WTC11 (cell line): ENCODE measurements around the gene KIF21A. TPM values are rescaled to one million over a fixed set of nuclear protein-coding genes. Genes with fewer than 3 reads are reported as not detected.

Experiments used
- ATAC-seq: fragments of 200-7000 bp; cut with Tn5 transposase; 2 replicates; pipeline ENCODE4 v1.10.0; 2021; ENCODE audit warnings: mild to moderate bottlenecking, moderate library complexity
- CTCF ChIA-PET: fragments of 300-600 bp; sonication (Branson Sonifier 250); formaldehyde crosslinking; loops from one replicate; lab custom pipeline; 2021; ENCODE audit warnings: antibody characterized with exemption; lab: Charles Lee
- POLR2A ChIA-PET: fragments of 350-600 bp; sonication (Branson Sonifier 250); formaldehyde crosslinking; loops from one replicate; lab custom pipeline; 2021; ENCODE audit warnings: antibody characterized with exemption; lab: Charles Lee
- DNase-seq: peaks from one replicate; pipeline ENCODE4 v3.0.0; 2021; ENCODE audit warnings: low spot score
- H3K27ac Mint-ChIP-seq: 2 replicates; pipeline ENCODE4 v1.8.0; 2021; ENCODE audit warnings: mixed read lengths
- H3K27me3 Mint-ChIP-seq: 2 replicates; pipeline ENCODE4 v1.8.0; 2021; ENCODE audit warnings: low read depth, mild to moderate bottlenecking, moderate library complexity, mixed read lengths
- H3K36me3 Mint-ChIP-seq: 2 replicates; pipeline ENCODE4 v1.8.0; 2021; ENCODE audit warnings: mixed read lengths
- H3K4me1 Mint-ChIP-seq: 2 replicates; pipeline ENCODE4 v1.8.0; 2022; ENCODE audit warnings: mixed read lengths
- H3K4me3 Mint-ChIP-seq: 2 replicates; pipeline ENCODE4 v1.8.0; 2021; ENCODE audit warnings: mild to moderate bottlenecking, moderate library complexity, mixed read lengths
- H3K9me3 Mint-ChIP-seq: 2 replicates; pipeline ENCODE4 v1.8.0; 2021; ENCODE audit warnings: mixed read lengths
- ATF1 ChIP-seq: sonication (generic); formaldehyde crosslinking; IDR thresholded peaks from 2 replicates; pipeline ENCODE4 v1.8.1; 2023; ENCODE audit warnings: mild to moderate bottlenecking, moderate library complexity, missing genetic modification reagents
- EMX1 ChIP-seq: fragments of 250-450 bp; sonication (Bioruptor Pico); IDR thresholded peaks from 2 replicates; pipeline ENCODE4 v1.8.0; 2021; ENCODE audit warnings: mild to moderate bottlenecking
- FOXK1 ChIP-seq: sonication (generic); formaldehyde crosslinking; IDR thresholded peaks from 2 replicates; pipeline ENCODE4 v1.8.0; 2022; ENCODE audit warnings: mild to moderate bottlenecking, moderate library complexity, missing genetic modification reagents
- GRHL2 ChIP-seq: fragments of 250-450 bp; sonication (Bioruptor Pico); IDR thresholded peaks from 2 replicates; pipeline ENCODE4 v1.8.0; 2022; ENCODE audit warnings: mild to moderate bottlenecking, moderate library complexity; ENCODE audit not compliant: insufficient replicate concordance, severe bottlenecking
- GTF2I ChIP-seq: fragments of 250-450 bp; sonication (Bioruptor Pico); conservative IDR thresholded peaks from 2 replicates; pipeline ENCODE4 v1.4.0; 2021; ENCODE audit warnings: mild to moderate bottlenecking
- HMGA2 ChIP-seq: fragments of 250-450 bp; sonication (Bioruptor Pico); IDR thresholded peaks from 2 replicates; pipeline ENCODE4 v1.4.0; 2021; ENCODE audit warnings: mild to moderate bottlenecking, moderate library complexity
- MYBL2 ChIP-seq: sonication (generic); formaldehyde crosslinking; IDR thresholded peaks from 2 replicates; pipeline ENCODE4 v1.8.1; 2023; ENCODE audit warnings: mild to moderate bottlenecking, moderate library complexity, missing genetic modification reagents
- NFYB ChIP-seq: sonication (generic); formaldehyde crosslinking; conservative IDR thresholded peaks from 2 replicates; pipeline ENCODE4 v1.8.0; 2022; ENCODE audit warnings: low read depth, missing genetic modification reagents
- NR1H2 ChIP-seq: sonication (generic); formaldehyde crosslinking; IDR thresholded peaks from 2 replicates; pipeline ENCODE4 v1.9.0; 2021; ENCODE audit warnings: mild to moderate bottlenecking, moderate library complexity, missing genetic modification reagents
- OVOL2 ChIP-seq: fragments of 250-450 bp; sonication (Bioruptor Pico); IDR thresholded peaks from 2 replicates; pipeline ENCODE4 v1.9.0; 2021; ENCODE audit warnings: mild to moderate bottlenecking, borderline replicate concordance
- PRRX2 ChIP-seq: fragments of 250-450 bp; sonication (Bioruptor Pico); IDR thresholded peaks from 2 replicates; pipeline ENCODE4 v1.8.0; 2021; ENCODE audit warnings: mild to moderate bottlenecking
- ZNF121 ChIP-seq: sonication (generic); formaldehyde crosslinking; IDR thresholded peaks from 2 replicates; pipeline ENCODE4 v1.8.0; 2023; ENCODE audit warnings: missing genetic modification reagents
- total RNA-seq: library from RNA; stranded (reverse); gene quantifications from 3 replicates; pipeline ENCODE4 v1.2.3, GENCODE V29; 2021
- TF ChIP-seq, protein P1 (sequence below): sonication (generic); formaldehyde crosslinking; IDR thresholded peaks from 2 replicates; pipeline ENCODE4 v1.8.0; 2022; ENCODE audit warnings: mild to moderate bottlenecking, missing genetic modification reagents
- TF ChIP-seq, protein P2 (sequence below): fragments of 250-450 bp; sonication (Bioruptor Pico); IDR thresholded peaks from 2 replicates; pipeline ENCODE4 v1.9.0; 2021; ENCODE audit warnings: mild to moderate bottlenecking
- TF ChIP-seq, protein P3 (sequence below): sonication (generic); formaldehyde crosslinking; IDR thresholded peaks from 2 replicates; pipeline ENCODE4 v1.8.1; 2023; ENCODE audit warnings: mild to moderate bottlenecking, missing genetic modification reagents, moderate library complexity
- TF ChIP-seq, protein P4 (sequence below): sonication (generic); formaldehyde crosslinking; IDR thresholded peaks from 2 replicates; pipeline ENCODE4 v1.8.0; 2023; ENCODE audit warnings: mild to moderate bottlenecking, missing genetic modification reagents
- TF ChIP-seq, protein P5 (sequence below): fragments of 250-450 bp; sonication (Bioruptor Pico); IDR thresholded peaks from 2 replicates; pipeline ENCODE4 v2.1.2; 2022; ENCODE audit warnings: mild to moderate bottlenecking, moderate library complexity
- TF ChIP-seq, protein P6 (sequence below): sonication (generic); formaldehyde crosslinking; IDR thresholded peaks from 2 replicates; pipeline ENCODE4 v1.8.1; 2022; ENCODE audit warnings: mild to moderate bottlenecking, moderate library complexity, missing genetic modification reagents
- TF ChIP-seq, protein P7 (sequence below): sonication (generic); formaldehyde crosslinking; IDR thresholded peaks from 2 replicates; pipeline ENCODE4 v1.8.0; 2022; ENCODE audit warnings: mild to moderate bottlenecking, missing genetic modification reagents
- TF ChIP-seq, protein P8 (sequence below): fragments of 250-450 bp; sonication (Bioruptor Pico); IDR thresholded peaks from 2 replicates; pipeline ENCODE4 v1.8.0; 2021; ENCODE audit warnings: mild to moderate bottlenecking
- TF ChIP-seq, protein P9 (sequence below): sonication (generic); formaldehyde crosslinking; IDR thresholded peaks from 2 replicates; pipeline ENCODE4 v1.8.1; 2023; ENCODE audit warnings: mild to moderate bottlenecking, missing genetic modification reagents

KIF21A gene
- total RNA-seq, 1 experiment from 2014 or later, result 34.7 TPM

DNA sequence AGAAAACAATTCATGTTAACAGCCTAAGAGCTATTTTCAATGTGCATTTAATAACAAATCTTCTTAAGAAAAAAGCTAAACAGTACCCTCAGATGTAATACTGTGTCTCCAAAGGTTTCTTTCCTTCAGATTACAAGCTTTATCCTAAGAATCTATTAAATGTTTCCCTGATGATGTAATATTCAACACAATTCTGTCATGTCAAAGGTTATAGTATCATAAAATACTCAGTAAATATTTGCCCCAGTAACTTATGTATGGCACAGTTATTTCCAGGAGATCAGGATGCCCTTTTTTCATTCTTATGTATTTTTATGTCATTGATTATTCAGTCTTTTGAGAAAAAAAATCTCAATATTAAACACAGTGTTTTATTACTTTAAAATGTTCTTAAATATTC is 128.4 kb downstream of the KIF21A start:
- POLR2A ChIA-PET, result no interaction called here
- TF ChIP-seq ATF1 (CRISPR knock-in tag) (no peak), OVOL2 (CRISPR knock-in tag) (no peak), GRHL2 (CRISPR knock-in tag) (no peak), FOXK1 (CRISPR knock-in tag) (no peak), GTF2I (CRISPR knock-in tag) (no peak), ZNF121 (no peak), PRRX2 (CRISPR knock-in tag) (no peak)
- TF ChIP-seq, protein P1, sequence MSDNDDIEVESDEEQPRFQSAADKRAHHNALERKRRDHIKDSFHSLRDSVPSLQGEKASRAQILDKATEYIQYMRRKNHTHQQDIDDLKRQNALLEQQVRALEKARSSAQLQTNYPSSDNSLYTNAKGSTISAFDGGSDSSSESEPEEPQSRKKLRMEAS (CRISPR knock-in tag), result no peak
- TF ChIP-seq, protein P2, sequence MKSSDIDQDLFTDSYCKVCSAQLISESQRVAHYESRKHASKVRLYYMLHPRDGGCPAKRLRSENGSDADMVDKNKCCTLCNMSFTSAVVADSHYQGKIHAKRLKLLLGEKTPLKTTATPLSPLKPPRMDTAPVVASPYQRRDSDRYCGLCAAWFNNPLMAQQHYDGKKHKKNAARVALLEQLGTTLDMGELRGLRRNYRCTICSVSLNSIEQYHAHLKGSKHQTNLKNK (CRISPR knock-in tag), result no peak
- TF ChIP-seq, protein P3, sequence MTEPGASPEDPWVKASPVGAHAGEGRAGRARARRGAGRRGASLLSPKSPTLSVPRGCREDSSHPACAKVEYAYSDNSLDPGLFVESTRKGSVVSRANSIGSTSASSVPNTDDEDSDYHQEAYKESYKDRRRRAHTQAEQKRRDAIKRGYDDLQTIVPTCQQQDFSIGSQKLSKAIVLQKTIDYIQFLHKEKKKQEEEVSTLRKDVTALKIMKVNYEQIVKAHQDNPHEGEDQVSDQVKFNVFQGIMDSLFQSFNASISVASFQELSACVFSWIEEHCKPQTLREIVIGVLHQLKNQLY (CRISPR knock-in tag), result no peak
- H3K9me3 Mint-ChIP-seq, result no peaks in the 10 kb centered on the region

DNA sequence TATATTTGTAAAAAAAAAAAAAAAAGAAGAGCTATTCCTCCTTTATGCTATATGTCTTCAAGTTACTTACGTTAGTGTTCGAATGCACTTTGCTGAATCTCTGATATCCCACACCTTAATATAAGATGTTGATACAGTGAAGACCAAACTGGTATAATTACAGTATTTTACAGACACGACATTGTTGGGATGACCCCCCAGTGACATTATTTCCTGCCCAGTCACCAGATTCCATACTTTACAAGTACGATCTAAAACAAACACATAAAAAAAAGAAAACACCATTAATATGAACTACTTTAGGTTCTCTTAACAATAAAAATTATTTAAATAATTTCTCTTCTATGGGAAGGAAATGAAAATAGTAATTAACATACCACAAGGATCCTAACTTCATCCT is 133.4 kb downstream of the KIF21A start:
- ATAC-seq (no peak), DNase-seq (no peak)
- ChIA-PET POLR2A (no interaction called here), CTCF (no interaction called here)
- Mint-ChIP-seq H3K9me3 (no peaks in the 10 kb centered on the region), H3K4me3 (no peak overlapping the region), H3K4me1 (no peaks in the 10 kb centered on the region; the same call in 1 of the 2 replicates), H3K36me3 (peaks cover 2% of the 10 kb centered on the region), H3K27me3 (no peaks in the 10 kb centered on the region), H3K27ac (no peak overlapping the region)
- TF ChIP-seq NFYB (CRISPR knock-in tag), result no peak
- TF ChIP-seq, protein P4, sequence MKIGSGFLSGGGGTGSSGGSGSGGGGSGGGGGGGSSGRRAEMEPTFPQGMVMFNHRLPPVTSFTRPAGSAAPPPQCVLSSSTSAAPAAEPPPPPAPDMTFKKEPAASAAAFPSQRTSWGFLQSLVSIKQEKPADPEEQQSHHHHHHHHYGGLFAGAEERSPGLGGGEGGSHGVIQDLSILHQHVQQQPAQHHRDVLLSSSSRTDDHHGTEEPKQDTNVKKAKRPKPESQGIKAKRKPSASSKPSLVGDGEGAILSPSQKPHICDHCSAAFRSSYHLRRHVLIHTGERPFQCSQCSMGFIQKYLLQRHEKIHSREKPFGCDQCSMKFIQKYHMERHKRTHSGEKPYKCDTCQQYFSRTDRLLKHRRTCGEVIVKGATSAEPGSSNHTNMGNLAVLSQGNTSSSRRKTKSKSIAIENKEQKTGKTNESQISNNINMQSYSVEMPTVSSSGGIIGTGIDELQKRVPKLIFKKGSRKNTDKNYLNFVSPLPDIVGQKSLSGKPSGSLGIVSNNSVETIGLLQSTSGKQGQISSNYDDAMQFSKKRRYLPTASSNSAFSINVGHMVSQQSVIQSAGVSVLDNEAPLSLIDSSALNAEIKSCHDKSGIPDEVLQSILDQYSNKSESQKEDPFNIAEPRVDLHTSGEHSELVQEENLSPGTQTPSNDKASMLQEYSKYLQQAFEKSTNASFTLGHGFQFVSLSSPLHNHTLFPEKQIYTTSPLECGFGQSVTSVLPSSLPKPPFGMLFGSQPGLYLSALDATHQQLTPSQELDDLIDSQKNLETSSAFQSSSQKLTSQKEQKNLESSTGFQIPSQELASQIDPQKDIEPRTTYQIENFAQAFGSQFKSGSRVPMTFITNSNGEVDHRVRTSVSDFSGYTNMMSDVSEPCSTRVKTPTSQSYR (CRISPR knock-in tag), result no peak
- TF ChIP-seq EMX1 (CRISPR knock-in tag), result no peak
- TF ChIP-seq NR1H2, result no peak
- TF ChIP-seq MYBL2 (CRISPR knock-in tag), result no peak
- TF ChIP-seq, protein P5, sequence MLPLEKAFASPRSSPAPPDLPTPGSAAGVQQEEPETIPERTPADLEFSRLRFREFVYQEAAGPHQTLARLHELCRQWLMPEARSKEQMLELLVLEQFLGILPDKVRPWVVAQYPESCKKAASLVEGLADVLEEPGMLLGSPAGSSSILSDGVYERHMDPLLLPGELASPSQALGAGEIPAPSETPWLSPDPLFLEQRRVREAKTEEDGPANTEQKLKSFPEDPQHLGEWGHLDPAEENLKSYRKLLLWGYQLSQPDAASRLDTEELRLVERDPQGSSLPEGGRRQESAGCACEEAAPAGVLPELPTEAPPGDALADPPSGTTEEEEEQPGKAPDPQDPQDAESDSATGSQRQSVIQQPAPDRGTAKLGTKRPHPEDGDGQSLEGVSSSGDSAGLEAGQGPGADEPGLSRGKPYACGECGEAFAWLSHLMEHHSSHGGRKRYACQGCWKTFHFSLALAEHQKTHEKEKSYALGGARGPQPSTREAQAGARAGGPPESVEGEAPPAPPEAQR (CRISPR knock-in tag), result no peak
- TF ChIP-seq GRHL2 (CRISPR knock-in tag), result no peak
- TF ChIP-seq, protein P6, sequence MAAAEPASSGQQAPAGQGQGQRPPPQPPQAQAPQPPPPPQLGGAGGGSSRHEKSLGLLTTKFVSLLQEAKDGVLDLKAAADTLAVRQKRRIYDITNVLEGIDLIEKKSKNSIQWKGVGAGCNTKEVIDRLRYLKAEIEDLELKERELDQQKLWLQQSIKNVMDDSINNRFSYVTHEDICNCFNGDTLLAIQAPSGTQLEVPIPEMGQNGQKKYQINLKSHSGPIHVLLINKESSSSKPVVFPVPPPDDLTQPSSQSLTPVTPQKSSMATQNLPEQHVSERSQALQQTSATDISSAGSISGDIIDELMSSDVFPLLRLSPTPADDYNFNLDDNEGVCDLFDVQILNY (CRISPR knock-in tag), result no peak
- TF ChIP-seq HMGA2 (CRISPR knock-in tag), result no peak
- TF ChIP-seq, protein P7, sequence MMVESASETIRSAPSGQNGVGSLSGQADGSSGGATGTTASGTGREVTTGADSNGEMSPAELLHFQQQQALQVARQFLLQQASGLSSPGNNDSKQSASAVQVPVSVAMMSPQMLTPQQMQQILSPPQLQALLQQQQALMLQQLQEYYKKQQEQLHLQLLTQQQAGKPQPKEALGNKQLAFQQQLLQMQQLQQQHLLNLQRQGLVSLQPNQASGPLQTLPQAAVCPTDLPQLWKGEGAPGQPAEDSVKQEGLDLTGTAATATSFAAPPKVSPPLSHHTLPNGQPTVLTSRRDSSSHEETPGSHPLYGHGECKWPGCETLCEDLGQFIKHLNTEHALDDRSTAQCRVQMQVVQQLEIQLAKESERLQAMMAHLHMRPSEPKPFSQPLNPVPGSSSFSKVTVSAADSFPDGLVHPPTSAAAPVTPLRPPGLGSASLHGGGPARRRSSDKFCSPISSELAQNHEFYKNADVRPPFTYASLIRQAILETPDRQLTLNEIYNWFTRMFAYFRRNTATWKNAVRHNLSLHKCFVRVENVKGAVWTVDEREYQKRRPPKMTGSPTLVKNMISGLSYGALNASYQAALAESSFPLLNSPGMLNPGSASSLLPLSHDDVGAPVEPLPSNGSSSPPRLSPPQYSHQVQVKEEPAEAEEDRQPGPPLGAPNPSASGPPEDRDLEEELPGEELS, result no peak
- TF ChIP-seq, protein P8, sequence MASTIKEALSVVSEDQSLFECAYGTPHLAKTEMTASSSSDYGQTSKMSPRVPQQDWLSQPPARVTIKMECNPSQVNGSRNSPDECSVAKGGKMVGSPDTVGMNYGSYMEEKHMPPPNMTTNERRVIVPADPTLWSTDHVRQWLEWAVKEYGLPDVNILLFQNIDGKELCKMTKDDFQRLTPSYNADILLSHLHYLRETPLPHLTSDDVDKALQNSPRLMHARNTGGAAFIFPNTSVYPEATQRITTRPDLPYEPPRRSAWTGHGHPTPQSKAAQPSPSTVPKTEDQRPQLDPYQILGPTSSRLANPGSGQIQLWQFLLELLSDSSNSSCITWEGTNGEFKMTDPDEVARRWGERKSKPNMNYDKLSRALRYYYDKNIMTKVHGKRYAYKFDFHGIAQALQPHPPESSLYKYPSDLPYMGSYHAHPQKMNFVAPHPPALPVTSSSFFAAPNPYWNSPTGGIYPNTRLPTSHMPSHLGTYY (CRISPR knock-in tag), result no peak
- TF ChIP-seq, protein P9, sequence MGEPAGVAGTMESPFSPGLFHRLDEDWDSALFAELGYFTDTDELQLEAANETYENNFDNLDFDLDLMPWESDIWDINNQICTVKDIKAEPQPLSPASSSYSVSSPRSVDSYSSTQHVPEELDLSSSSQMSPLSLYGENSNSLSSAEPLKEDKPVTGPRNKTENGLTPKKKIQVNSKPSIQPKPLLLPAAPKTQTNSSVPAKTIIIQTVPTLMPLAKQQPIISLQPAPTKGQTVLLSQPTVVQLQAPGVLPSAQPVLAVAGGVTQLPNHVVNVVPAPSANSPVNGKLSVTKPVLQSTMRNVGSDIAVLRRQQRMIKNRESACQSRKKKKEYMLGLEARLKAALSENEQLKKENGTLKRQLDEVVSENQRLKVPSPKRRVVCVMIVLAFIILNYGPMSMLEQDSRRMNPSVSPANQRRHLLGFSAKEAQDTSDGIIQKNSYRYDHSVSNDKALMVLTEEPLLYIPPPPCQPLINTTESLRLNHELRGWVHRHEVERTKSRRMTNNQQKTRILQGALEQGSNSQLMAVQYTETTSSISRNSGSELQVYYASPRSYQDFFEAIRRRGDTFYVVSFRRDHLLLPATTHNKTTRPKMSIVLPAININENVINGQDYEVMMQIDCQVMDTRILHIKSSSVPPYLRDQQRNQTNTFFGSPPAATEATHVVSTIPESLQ, result no peak

More for the DNA sequence above, 128.4 kb downstream of the KIF21A start:
- peaks cover 6% of the 10 kb centered on the region for H3K36me3 Mint-ChIP-seq
- no peak overlapping the region for H3K27ac Mint-ChIP-seq
- H3K27me3 Mint-ChIP-seq, result no peaks in the 10 kb centered on the region
- CTCF ChIA-PET, result no interaction called here
- no peak overlapping the region for H3K4me3 Mint-ChIP-seq
- DNase-seq, result no peak
- H3K4me1 Mint-ChIP-seq, result no peaks in the 10 kb centered on the region; the same call in 1 of the 2 replicates
- ATAC-seq, result no peak
